ENCODE results near the gene STYK1. TPM values are rescaled to one million over a fixed set of nuclear protein-coding genes. Genes with fewer than 3 reads are reported as not detected.

STYK1 gene
- total RNA-seq, 4 donors from 2014 or later: 3.4 to 11.7 (median 8.2) TPM

GRCh38 chr12:10672231-10672868 lies 1.5 kb downstream of the STYK1 start:
- Histone ChIP-seq H3K9me3 (no peaks in the 10 kb centered on the region), H3K36me3 (no peaks in the 10 kb centered on the region), H3K27ac (peak overlapping the region in 3 of 4 donors; percentile 21 to 90 (median 90)), H3K4me1 (peaks cover 0 to 38% (median 6%) of the 10 kb centered on the region in 3 donors), H3K4me3 (peak overlapping the region in 3 of 4 donors; percentile 2 to 61 (median 6)), H3K27me3 (peaks cover 0 to 19% (median 0%) of the 10 kb centered on the region in 4 donors)
- WGBS, 2 donors: 69 to 80% methylated on average over 14 to 15 of the region's 15 CpGs
- TF ChIP-seq POLR2A (IDR thresholded peaks at IDR 0.05) (no peak), CTCF (IDR thresholded peaks at IDR 0.05) (no peak)
- no peak for DNase-seq
- intact Hi-C loops (cut with DNase I): loop anchor here (10.0 kb wide), 2 partner anchors 82 to 428 kb away; no protein-coding TSS in a partner anchor

DNA sequence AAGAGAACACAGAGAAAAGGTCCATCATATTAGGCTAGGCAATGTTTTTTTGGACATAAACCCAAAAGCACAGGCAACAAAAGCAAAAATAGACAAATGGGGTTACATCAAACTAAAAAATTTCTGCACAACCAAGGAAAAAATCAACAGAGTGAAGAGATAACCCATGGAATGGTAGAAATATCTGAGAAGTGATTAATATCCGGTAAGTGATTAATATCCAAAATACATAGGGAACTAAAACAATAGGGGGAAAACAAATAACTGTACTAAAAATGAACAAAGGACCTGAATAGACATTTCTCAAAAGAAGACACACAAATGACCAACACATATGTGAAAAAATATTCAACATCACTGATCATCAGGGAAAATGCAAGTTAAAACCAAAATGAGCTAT lies 4.3 kb downstream of the STYK1 start:
- H3K36me3 ChIP-seq: no peaks in the 10 kb centered on the region
- 83 to 88% methylated on average over 1 of the region's 1 CpG for WGBS, 2 donors
- no peaks in the 10 kb centered on the region for H3K9me3 ChIP-seq
- DNase-seq: no peak
- no peak overlapping the region for H3K27ac ChIP-seq
- TF ChIP-seq POLR2A (IDR thresholded peaks at IDR 0.05) (no peak), CTCF (IDR thresholded peaks at IDR 0.05) (no peak)
- intact Hi-C loops (cut with DNase I): no loop called here
- H3K4me1 ChIP-seq: peaks cover 0 to 36% (median 5%) of the 10 kb centered on the region in 3 donors
- peaks cover 0 to 16% (median 0%) of the 10 kb centered on the region in 4 donors for H3K27me3 ChIP-seq
- no peak overlapping the region for H3K4me3 ChIP-seq

- DNase-seq: no peak
- 19 to 38% methylated on average over 4 to 5 of the region's 5 CpGs for WGBS, 2 donors
- H3K4me3 ChIP-seq: peak overlapping the region in 1 of 4 donors; percentile 30
- peak overlapping the region in 2 of 4 donors; percentile 13 to 34 for H3K27ac ChIP-seq
- TF ChIP-seq CTCF (IDR thresholded peaks at IDR 0.05): no peak
- TF ChIP-seq POLR2A (IDR thresholded peaks at IDR 0.05): no peak
- no peaks in the 10 kb centered on the region for H3K9me3 ChIP-seq
- H3K4me1 ChIP-seq: peaks cover 0 to 25% (median 0%) of the 10 kb centered on the region in 3 donors
- H3K36me3 ChIP-seq: no peaks in the 10 kb centered on the region
- intact Hi-C loops (cut with DNase I): no loop called here
- H3K27me3 ChIP-seq: peaks cover 0 to 6% (median 0%) of the 10 kb centered on the region in 4 donors
Measured at GRCh38 chr12:10668526-10668925, 5.3 kb downstream of the STYK1 start.

DNA sequence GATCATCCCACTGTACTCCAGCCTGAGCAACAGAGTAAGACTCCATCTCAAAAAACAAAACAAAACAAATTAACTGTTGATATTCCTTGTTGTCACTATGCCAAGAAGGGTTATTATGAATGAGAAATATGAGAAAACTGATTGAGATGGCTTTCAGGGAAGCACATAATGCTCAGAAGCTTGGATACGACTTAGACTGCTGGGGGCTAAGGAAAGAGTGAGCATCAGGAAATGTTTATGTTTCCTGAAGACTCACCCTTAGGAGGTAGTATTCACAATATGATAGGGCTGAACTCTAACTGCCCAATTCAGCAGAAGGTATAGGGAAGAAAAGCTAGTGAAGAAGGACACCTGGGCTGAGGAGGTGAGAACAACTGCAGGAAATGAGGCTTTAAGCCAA lies 6.3 kb downstream of the STYK1 start:
- H3K4me1 ChIP-seq: peaks cover 0 to 16% (median 0%) of the 10 kb centered on the region in 3 donors
- H3K27ac ChIP-seq: no peak overlapping the region
- no peak overlapping the region for H3K4me3 ChIP-seq
- H3K27me3 ChIP-seq: no peaks in the 10 kb centered on the region
- H3K36me3 ChIP-seq: no peaks in the 10 kb centered on the region
- intact Hi-C loops (cut with DNase I): no loop called here
- no peak for DNase-seq
- H3K9me3 ChIP-seq: no peaks in the 10 kb centered on the region
- TF ChIP-seq POLR2A (IDR thresholded peaks at IDR 0.05) (no peak), CTCF (IDR thresholded peaks at IDR 0.05) (no peak)
- 32 to 61% methylated on average over 1 of the region's 1 CpG for WGBS, 2 donors

DNA sequence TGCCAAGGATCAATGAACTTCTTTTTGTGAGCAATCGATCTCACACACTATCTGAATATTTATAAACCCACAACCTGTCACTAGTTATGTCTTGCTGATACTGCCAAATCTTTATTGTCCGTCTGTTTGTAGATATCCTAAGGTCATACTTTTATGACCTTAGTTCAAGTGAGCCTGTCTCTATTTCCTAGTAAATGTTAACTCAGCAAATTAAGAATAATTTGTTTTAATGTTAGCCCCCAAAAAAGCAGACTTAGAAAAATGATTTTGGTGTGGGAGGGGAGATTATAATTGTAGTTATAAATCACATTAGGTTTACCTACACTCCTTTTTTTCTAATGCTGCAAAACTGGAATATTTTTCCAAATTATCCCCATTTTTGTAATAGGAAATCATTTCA lies 9.4 kb downstream of the STYK1 start:
- H3K9me3 ChIP-seq: no peaks in the 10 kb centered on the region
- DNase-seq: no peak
- H3K4me1 ChIP-seq: peaks cover 0 to 16% (median 0%) of the 10 kb centered on the region in 3 donors
- no peak overlapping the region for H3K4me3 ChIP-seq
- WGBS, 2 donors: 75 to 76% methylated on average over 2 of the region's 2 CpGs
- intact Hi-C loops (cut with DNase I): no loop called here
- TF ChIP-seq POLR2A (IDR thresholded peaks at IDR 0.05) (no peak), CTCF (IDR thresholded peaks at IDR 0.05) (no peak)
- no peak overlapping the region for H3K27ac ChIP-seq
- H3K27me3 ChIP-seq: no peaks in the 10 kb centered on the region
- H3K36me3 ChIP-seq: no peaks in the 10 kb centered on the region
